Activated T-helper 1 cell treated with anti-CD3 and anti-CD28 coated beads, Interleukin-12 subunit alpha, Interleukin-12 subunit beta, Interleukin-2, Interleukin-4 antibody, amounts not matched to agents 30 ng/mL and 10 ng/mL and 1 ng/mL, durations not matched to agents 14 hours and 24 hours and 36 hours (primary cell): ENCODE results near the gene MAGI1. TPM values are rescaled to one million over a fixed set of nuclear protein-coding genes. Genes with fewer than 3 reads are reported as not detected.

ENCODE experiments used
- DNase-seq: peaks from one replicate; pipeline ENCODE4 v3.0.0; 2021; ENCODE audit warnings: low spot score
- H3K27ac Mint-ChIP-seq: one replicate; pipeline ENCODE4 v1.8.0; 2021; ENCODE audit warnings: mild to moderate bottlenecking, mixed read lengths
- H3K27me3 Mint-ChIP-seq: one replicate; pipeline ENCODE4 v1.8.0; 2022; ENCODE audit warnings: mild to moderate bottlenecking, moderate library complexity, mixed read lengths; ENCODE audit not compliant: insufficient read depth
- H3K36me3 Mint-ChIP-seq: one replicate; pipeline ENCODE4 v1.8.0; 2021; ENCODE audit warnings: low read depth, mixed read lengths
- H3K4me1 Mint-ChIP-seq: one replicate; pipeline ENCODE4 v1.8.0; 2021; ENCODE audit warnings: low read depth, mixed read lengths
- H3K4me3 Mint-ChIP-seq: one replicate; pipeline ENCODE4 v1.8.0; 2021; ENCODE audit warnings: mild to moderate bottlenecking, moderate library complexity, mixed read lengths
- H3K9me3 Mint-ChIP-seq: one replicate; pipeline ENCODE4 v1.8.0; 2021; ENCODE audit warnings: mixed read lengths
- intact Hi-C: fragments of 100-400 bp; cut with micrococcal nuclease; formaldehyde crosslinking; loops from one replicate; pipeline ENCODE4 v1.15.1; 2024
- total RNA-seq: library from RNA; stranded (reverse); gene quantifications from 2 replicates; pipeline ENCODE4 v1.2.3, GENCODE V29; 2022

MAGI1 gene
- total RNA-seq, 1 donor from 2014 or later = 0.75 TPM

DNA sequence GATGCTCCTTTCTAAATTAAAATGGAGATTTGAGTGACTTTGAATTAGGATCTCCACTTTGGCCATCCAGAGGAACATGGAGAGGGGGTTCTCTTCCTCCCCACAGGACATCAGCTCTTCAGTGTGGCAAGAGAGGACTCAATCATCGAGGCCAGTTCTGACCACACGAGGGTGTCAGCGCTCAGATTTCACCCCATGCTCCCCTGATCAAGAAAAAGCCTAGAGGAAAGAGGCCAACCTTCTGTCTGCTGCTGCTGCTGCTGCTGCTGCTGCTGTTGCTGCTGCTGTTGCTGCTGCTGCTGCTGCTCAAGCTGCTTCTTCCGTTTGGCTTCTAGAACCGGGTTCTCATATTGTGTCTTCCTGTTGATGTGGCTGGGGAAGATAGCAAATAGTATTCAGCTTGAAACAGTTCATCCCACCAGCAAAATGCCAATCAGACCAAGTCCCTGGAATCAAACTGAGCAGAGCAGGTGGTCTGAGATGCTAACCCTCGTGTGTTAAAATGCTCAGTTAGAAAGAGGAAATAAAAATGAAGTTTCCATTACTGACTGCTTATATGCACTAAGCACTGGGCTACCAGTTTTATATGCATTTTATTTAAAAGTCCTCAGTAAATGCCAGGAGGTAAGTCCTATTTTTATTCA, 599.0 kb downstream of the MAGI1 start:
- no peaks in the 10 kb centered on the region for H3K9me3 Mint-ChIP-seq
- H3K27ac Mint-ChIP-seq = no peak overlapping the region
- no peaks in the 10 kb centered on the region for H3K4me1 Mint-ChIP-seq
- no peak overlapping the region for H3K4me3 Mint-ChIP-seq
- no peaks in the 10 kb centered on the region for H3K27me3 Mint-ChIP-seq
- DNase-seq = no peak
- H3K36me3 Mint-ChIP-seq = no peaks in the 10 kb centered on the region
- intact Hi-C loops = no loop called here

DNA sequence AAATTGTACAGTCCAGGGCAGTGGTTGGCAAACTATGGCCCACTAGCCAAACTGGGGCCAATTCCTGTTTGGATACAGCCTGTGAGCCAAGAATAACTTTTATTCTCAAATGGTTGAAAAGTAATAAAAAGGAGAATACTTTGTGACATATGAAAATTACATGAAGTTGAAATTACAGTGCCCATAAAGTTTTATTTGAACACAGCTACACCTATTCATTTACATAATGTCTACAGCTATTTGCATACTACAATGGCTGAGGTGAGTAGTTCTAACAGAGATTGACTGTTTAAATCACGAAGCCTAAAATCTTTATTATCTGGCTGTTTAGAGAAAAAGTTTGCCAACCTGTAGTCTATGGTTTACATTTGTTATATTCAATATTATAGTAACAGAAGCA, 600.1 kb downstream of the MAGI1 start:
- no peaks in the 10 kb centered on the region for H3K9me3 Mint-ChIP-seq
- no peaks in the 10 kb centered on the region for H3K36me3 Mint-ChIP-seq
- intact Hi-C loops = no loop called here
- DNase-seq = no peak
- no peak overlapping the region for H3K4me3 Mint-ChIP-seq
- H3K27me3 Mint-ChIP-seq = no peaks in the 10 kb centered on the region
- H3K4me1 Mint-ChIP-seq = no peaks in the 10 kb centered on the region
- H3K27ac Mint-ChIP-seq = no peak overlapping the region

DNA sequence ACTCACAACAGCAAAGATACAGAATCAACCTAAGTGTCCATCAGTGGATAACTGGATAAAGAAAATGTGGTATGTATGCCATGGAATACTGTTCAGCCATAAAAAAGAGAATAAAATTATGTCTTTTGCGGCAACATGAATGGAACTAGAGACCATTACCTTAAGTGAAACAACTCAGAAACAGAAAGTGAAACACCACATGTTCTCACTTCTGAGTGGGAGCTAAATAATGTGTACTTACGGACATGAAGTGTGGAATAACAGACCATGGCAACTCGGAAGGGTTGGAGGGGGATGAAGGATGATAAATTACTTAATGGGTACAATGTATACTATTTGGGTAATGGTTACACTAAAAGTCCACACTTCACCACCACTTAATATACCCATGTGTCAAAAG, 600.6 kb downstream of the MAGI1 start:
- intact Hi-C loops = no loop called here
- H3K36me3 Mint-ChIP-seq = no peaks in the 10 kb centered on the region
- H3K9me3 Mint-ChIP-seq = no peaks in the 10 kb centered on the region

DNA sequence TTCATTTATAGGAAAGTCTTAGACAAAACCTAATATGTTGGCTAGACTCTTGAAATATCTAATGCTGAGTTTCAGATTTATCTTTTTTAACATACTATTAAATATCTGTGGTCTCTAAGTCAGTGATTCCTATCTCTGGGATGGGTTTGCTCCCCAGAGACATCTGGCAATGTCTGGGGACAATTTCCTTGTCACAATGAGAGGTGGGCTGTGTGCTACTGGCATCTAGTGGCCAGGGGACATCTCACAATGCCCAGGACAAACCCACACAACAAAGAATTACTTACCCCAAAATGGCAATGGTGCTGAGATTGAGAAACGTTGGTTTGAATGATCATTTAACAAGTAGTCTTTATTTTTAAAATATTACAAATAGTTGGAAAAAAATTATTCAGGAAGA, 602.1 kb downstream of the MAGI1 start:
- intact Hi-C loops = no loop called here
- Mint-ChIP-seq H3K27ac (no peak overlapping the region), H3K36me3 (no peaks in the 10 kb centered on the region), H3K27me3 (no peaks in the 10 kb centered on the region), H3K4me3 (no peak overlapping the region), H3K4me1 (no peaks in the 10 kb centered on the region), H3K9me3 (no peaks in the 10 kb centered on the region)
- DNase-seq = no peak

More for the DNA sequence above, 600.6 kb downstream of the MAGI1 start:
- no peak for DNase-seq
- no peak overlapping the region for H3K27ac Mint-ChIP-seq
- H3K4me1 Mint-ChIP-seq = no peaks in the 10 kb centered on the region
- no peaks in the 10 kb centered on the region for H3K27me3 Mint-ChIP-seq
- no peak overlapping the region for H3K4me3 Mint-ChIP-seq

DNA sequence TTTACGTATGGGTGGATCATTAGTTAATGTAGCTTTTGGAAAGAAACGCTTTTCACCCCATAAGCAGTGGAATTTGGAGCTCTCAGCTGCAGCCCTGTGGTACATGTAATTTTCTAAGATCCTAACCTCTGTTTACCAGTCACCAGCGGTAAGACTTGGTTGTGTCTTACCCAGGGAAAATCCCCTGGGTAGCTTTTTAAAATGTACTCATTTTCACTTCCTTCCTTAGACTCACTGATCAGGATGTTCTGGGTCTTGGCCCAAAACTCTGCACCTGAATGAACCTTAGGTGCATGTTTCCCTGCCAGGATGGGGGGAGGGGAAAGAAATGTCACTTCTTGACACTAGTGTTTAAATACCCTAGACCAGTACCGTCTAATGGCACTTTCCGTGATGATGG, 605.2 kb downstream of the MAGI1 start:
- intact Hi-C loops = no loop called here
- DNase-seq = no peak
- Mint-ChIP-seq H3K27ac (no peak overlapping the region), H3K36me3 (no peaks in the 10 kb centered on the region), H3K4me3 (no peak overlapping the region), H3K4me1 (no peaks in the 10 kb centered on the region), H3K27me3 (no peaks in the 10 kb centered on the region), H3K9me3 (no peaks in the 10 kb centered on the region)

DNA sequence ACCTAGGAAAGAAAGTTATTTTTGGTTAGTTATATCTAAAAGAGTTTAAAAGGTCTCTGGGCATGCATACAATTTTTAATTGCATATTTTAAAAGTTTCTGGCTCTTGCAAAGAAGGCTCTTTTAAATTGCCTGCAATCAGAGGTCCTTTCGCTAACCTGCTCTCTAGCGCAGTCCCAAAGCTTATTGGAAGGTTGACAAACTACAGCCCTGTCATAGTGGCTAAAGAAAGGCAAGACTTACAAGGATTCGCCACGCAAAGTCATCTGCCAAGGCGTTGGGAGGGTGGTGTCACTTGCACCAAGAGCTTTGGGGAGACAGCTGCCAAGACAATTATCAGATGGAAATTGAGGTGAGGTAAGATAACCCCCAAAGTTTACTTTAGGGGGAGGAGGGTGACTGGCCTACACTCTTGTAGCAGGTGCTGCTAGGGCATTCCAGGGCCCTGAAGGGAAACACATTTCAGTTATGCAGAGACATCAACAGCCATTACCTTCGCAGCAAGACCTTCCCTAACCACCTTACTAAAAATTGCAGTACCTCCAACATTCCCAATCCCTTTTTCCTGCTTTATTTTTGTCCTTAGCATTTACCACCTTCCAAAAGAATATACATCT, 606.2 kb downstream of the MAGI1 start:
- no peaks in the 10 kb centered on the region for H3K4me1 Mint-ChIP-seq
- no peak for DNase-seq
- no peaks in the 10 kb centered on the region for H3K27me3 Mint-ChIP-seq
- no peak overlapping the region for H3K4me3 Mint-ChIP-seq
- intact Hi-C loops = no loop called here
- no peaks in the 10 kb centered on the region for H3K36me3 Mint-ChIP-seq
- H3K9me3 Mint-ChIP-seq = no peaks in the 10 kb centered on the region
- no peak overlapping the region for H3K27ac Mint-ChIP-seq

DNA sequence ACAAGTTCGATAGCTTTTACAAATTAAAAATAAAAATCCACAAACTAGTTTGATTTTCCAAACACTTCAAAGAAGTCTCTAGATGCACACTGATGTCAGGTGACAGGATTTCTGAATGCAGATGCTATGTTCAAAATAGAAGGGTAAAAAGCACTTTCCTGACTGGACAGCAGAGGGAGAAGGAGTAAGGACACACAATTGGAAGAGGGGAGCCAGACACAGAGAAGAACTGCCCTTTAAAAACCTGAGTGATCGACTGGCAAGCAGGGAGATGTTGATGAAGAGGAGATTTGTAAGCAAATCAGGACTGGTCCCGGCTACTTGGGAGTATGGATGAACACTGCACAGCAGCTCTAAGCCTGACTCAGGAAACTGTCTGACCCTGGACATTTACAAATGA, 612.8 kb downstream of the MAGI1 start:
- H3K9me3 Mint-ChIP-seq = no peaks in the 10 kb centered on the region
- no peak overlapping the region for H3K27ac Mint-ChIP-seq
- intact Hi-C loops = no loop called here
- no peaks in the 10 kb centered on the region for H3K4me1 Mint-ChIP-seq
- no peak for DNase-seq
- no peaks in the 10 kb centered on the region for H3K36me3 Mint-ChIP-seq
- no peak overlapping the region for H3K4me3 Mint-ChIP-seq
- H3K27me3 Mint-ChIP-seq = no peaks in the 10 kb centered on the region

DNA sequence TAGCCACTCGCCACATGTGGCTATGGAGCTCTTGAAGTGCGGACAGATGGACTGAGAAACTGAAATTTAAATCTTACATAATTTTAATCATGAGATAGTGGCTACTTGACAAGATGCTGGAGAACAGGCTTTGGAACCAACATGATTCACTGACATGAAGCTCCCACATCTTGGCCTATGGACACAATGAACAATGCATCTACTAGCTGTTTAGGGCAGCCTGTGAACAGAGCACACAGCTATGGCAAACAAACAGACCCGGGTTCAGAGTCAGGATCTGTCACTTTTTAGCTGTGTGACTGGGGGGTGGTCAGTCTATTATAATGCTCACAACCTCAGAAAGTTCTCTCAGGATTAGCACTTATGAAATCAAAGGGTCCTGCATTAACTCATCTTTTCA, 616.6 kb downstream of the MAGI1 start:
- no peak for DNase-seq
- no peaks in the 10 kb centered on the region for H3K9me3 Mint-ChIP-seq

DNA sequence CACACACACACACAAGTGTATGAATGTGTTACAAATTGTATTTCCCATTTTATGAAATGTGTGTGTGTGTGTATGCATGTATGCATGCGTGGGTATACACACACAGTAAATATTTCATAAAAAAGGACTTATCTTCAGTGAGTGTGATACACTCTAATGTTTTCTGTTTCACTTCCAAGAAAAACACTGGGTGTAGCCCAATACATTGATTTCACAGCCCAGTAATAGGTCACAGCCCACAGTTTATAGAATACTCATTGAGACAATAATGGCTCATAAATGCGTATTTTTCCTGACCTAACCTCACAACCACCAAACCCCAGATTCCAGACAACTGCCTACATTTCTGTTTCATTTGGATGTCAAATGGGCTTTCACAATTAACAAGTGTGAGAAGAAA, 619.5 kb downstream of the MAGI1 start:
- Mint-ChIP-seq H3K27ac (no peak overlapping the region), H3K36me3 (no peaks in the 10 kb centered on the region), H3K9me3 (no peaks in the 10 kb centered on the region), H3K27me3 (no peaks in the 10 kb centered on the region), H3K4me3 (no peak overlapping the region), H3K4me1 (no peaks in the 10 kb centered on the region)
- intact Hi-C loops = no loop called here
- DNase-seq = no peak

More for the DNA sequence above, 616.6 kb downstream of the MAGI1 start:
- H3K4me1 Mint-ChIP-seq = no peaks in the 10 kb centered on the region
- H3K27me3 Mint-ChIP-seq = no peaks in the 10 kb centered on the region
- intact Hi-C loops = no loop called here
- no peak overlapping the region for H3K27ac Mint-ChIP-seq
- H3K36me3 Mint-ChIP-seq = no peaks in the 10 kb centered on the region
- H3K4me3 Mint-ChIP-seq = no peak overlapping the region

DNA sequence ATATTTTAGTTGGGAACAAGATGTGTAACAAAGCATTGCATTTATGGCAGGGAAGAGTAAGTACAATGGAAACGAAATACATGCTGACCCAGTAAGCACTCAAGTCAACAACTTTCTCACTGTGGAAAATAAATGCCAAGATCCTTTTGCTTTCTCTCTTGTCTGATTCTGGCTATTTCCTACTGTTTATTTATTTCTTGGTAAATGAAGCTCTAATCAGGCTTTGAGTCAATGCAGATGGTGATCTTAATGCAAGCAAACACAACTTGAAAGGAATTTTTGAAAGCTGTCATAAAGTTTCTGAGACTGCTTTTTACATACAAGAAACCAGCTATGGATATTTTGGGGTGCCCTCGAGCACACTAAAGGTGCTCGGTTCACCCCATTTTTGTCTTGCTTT, 624.8 kb downstream of the MAGI1 start:
- intact Hi-C loops = no loop called here
- H3K4me3 Mint-ChIP-seq = no peak overlapping the region
- no peaks in the 10 kb centered on the region for H3K36me3 Mint-ChIP-seq
- no peaks in the 10 kb centered on the region for H3K9me3 Mint-ChIP-seq
- H3K27me3 Mint-ChIP-seq = no peaks in the 10 kb centered on the region
- DNase-seq = no peak
- H3K27ac Mint-ChIP-seq = no peak overlapping the region
- no peaks in the 10 kb centered on the region for H3K4me1 Mint-ChIP-seq

DNA sequence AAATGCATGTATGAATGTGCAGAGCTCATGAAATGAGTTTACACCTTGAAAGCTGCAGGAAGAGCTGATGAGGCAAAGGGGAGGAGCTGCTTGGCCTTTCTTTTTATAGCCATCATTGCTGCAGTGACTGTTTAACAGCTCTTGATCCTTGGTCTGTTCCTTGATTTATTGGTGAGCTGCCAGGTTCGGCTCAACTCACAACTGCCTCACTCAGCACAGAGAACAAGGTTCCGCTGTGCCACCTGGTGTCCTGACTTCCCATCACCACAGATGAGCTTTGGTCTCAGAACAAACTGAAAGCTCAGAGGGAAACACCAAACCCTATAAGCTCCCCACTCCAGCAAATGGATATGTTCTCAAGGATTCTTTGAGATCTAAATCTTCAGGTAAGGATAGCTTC, 626.1 kb downstream of the MAGI1 start:
- H3K4me1 Mint-ChIP-seq = no peaks in the 10 kb centered on the region
- intact Hi-C loops = no loop called here
- no peaks in the 10 kb centered on the region for H3K9me3 Mint-ChIP-seq
- no peaks in the 10 kb centered on the region for H3K27me3 Mint-ChIP-seq
- H3K27ac Mint-ChIP-seq = no peak overlapping the region
- H3K36me3 Mint-ChIP-seq = no peaks in the 10 kb centered on the region
- H3K4me3 Mint-ChIP-seq = no peak overlapping the region
- DNase-seq = no peak

DNA sequence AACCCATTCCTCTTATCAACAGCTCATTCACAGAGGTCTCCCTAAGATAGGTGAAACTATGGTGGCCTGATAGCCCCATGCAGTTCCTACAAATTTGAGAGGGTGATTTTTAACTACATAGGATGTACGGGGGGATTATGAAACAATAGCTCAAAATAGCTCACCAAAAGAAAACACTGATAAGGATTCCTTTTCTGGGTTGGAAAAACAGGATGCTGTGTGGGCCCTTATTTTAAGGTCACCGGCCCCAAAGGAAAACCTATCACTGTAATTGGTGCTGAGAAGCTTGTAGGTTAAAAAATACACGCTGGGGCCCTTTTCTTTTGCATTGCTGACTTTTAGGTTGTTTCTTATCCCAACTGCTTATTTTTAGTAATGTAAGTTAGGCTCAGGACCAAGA, 627.4 kb downstream of the MAGI1 start:
- Mint-ChIP-seq H3K4me3 (no peak overlapping the region), H3K27me3 (no peaks in the 10 kb centered on the region), H3K4me1 (no peaks in the 10 kb centered on the region), H3K36me3 (no peaks in the 10 kb centered on the region), H3K27ac (no peak overlapping the region), H3K9me3 (no peaks in the 10 kb centered on the region)
- intact Hi-C loops = no loop called here
- no peak for DNase-seq

DNA sequence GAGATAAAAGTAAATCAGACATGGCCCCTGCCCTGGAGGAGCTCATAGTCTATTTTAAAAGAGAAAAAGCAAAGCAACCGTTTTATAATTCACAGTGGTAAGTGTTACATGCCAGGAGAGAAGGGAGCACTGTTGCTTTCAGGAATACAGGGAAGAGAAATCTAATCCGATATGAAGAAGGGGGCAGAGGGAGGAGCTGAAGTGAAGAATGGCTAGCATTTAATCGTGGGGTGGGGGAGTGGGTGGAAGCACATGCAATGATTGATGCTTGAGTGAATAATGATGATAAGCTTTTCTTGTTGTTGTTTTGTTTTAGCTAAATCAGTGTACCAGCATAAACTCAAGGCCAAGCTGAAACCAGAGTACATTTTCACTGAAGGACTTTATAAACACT, 629.5 kb downstream of the MAGI1 start:
- no peak for DNase-seq
- Mint-ChIP-seq H3K9me3 (no peaks in the 10 kb centered on the region), H3K4me3 (no peak overlapping the region), H3K36me3 (no peaks in the 10 kb centered on the region), H3K27ac (no peak overlapping the region), H3K4me1 (no peaks in the 10 kb centered on the region), H3K27me3 (no peaks in the 10 kb centered on the region)
- intact Hi-C loops = no loop called here
